IMR-90 (cell line): ENCODE results near the gene EPOP. TPM values are rescaled to one million over a fixed set of nuclear protein-coding genes. Genes with fewer than 3 reads are reported as not detected.

Experiments used
- ATAC-seq: fragments of 200-7000 bp; cut with Tn5 transposase; 2 replicates; pipeline ENCODE4 v1.9.1; 2020; ENCODE audit warnings: low read depth, mild to moderate bottlenecking, moderate library complexity
- BruUV-seq: library from RNA; stranded (reverse); fragments of 400-500 nt; replicated peaks from 2 replicates; lab custom pipeline; 2021; lab: Mats Ljungman, UMichigan
- CTCF ChIA-PET: fragments of 300-600 bp; formaldehyde crosslinking; extraction: SDS; loops from one replicate; lab custom pipeline; 2021; ENCODE audit warnings: antibody characterized with exemption; lab: Yijun Ruan, JAX
- POLR2A ChIA-PET: fragments of 300-600 bp; sonication (Branson Sonifier 250); formaldehyde crosslinking; loops from one replicate; lab custom pipeline; 2022; ENCODE audit warnings: antibody characterized with exemption; ENCODE audit not compliant: unreplicated experiment; lab: Charles Lee
- DNase-seq: peaks from one replicate; pipeline ENCODE4 v3.0.0; 2013
- H2AFZ ChIP-seq: replicated peaks from 2 replicates; pipeline ENCODE3; 2013; ENCODE audit warnings: low read length, mild to moderate bottlenecking; ENCODE audit not compliant: poor library complexity
- H2AK5ac ChIP-seq: 2 replicates; pipeline ENCODE4 v1.6.1; 2013; ENCODE audit warnings: low read depth, low read length, inconsistent platforms
- H2AK9ac ChIP-seq: replicated peaks from 2 replicates; pipeline ENCODE3; 2013; ENCODE audit warnings: mild to moderate bottlenecking, low read depth, low read length, moderate library complexity; ENCODE audit not compliant: poor library complexity
- H2BK120ac ChIP-seq: 2 replicates; pipeline ENCODE4 v1.6.1; 2013; ENCODE audit warnings: low read depth, low read length, inconsistent platforms
- H2BK15ac ChIP-seq: 3 replicates; pipeline ENCODE4 v1.6.1; 2013; ENCODE audit warnings: low read depth, low read length, inconsistent platforms
- H2BK20ac ChIP-seq: 2 replicates; pipeline ENCODE4 v1.6.1; 2013; ENCODE audit warnings: low read depth, mild to moderate bottlenecking, inconsistent platforms, low read length, moderate library complexity
- H2BK5ac ChIP-seq: 2 replicates; pipeline ENCODE4 v1.6.1; 2013; ENCODE audit warnings: mild to moderate bottlenecking, low read depth, low read length, inconsistent platforms; ENCODE audit not compliant: poor library complexity, severe bottlenecking
- H3K14ac ChIP-seq: replicated peaks from 2 replicates; pipeline ENCODE4 v1.6.1; 2013; ENCODE audit warnings: low read depth, low read length, inconsistent platforms
- H3K18ac ChIP-seq: 2 replicates; pipeline ENCODE4 v1.6.1; 2013; ENCODE audit warnings: low read depth, low read length, control low read depth
- H3K23ac ChIP-seq: 2 replicates; pipeline ENCODE4 v1.6.1; 2013; ENCODE audit warnings: low read depth, low read length, inconsistent platforms
- H3K27ac ChIP-seq: 2 replicates; pipeline ENCODE4 v1.5.1; 2013; ENCODE audit warnings: mild to moderate bottlenecking, control low read depth, low read length; ENCODE audit not compliant: insufficient read depth
- H3K27me3 ChIP-seq: 2 replicates; pipeline ENCODE4 v1.6.1; 2013; ENCODE audit warnings: low read length; ENCODE audit not compliant: control insufficient read depth, insufficient read depth
- H3K36me3 ChIP-seq: 2 replicates; pipeline ENCODE4 v1.6.1; 2013; ENCODE audit warnings: low read length, mixed read lengths; ENCODE audit not compliant: control insufficient read depth, insufficient read depth
- H3K4ac ChIP-seq: 2 replicates; pipeline ENCODE4 v1.6.1; 2013; ENCODE audit warnings: low read depth, low read length, inconsistent platforms
- H3K4me1 ChIP-seq: 2 replicates; pipeline ENCODE4 v1.6.1; 2013; ENCODE audit warnings: low read length, mixed read lengths; ENCODE audit not compliant: control insufficient read depth, insufficient read depth
- H3K4me2 ChIP-seq: 2 replicates; pipeline ENCODE4 v1.6.1; 2013; ENCODE audit warnings: low read depth, mild to moderate bottlenecking, control low read depth, low read length, moderate library complexity
- H3K4me3 ChIP-seq: 2 replicates; pipeline ENCODE4 v1.5.1; 2013; ENCODE audit warnings: low read depth, mild to moderate bottlenecking, control low read depth, low read length, moderate library complexity; ENCODE audit not compliant: insufficient read depth
- H3K56ac ChIP-seq: 2 replicates; pipeline ENCODE4 v1.6.1; 2013; ENCODE audit warnings: low read length, inconsistent platforms; ENCODE audit not compliant: insufficient read depth; ENCODE audit errors: extremely low read depth
- H3K79me1 ChIP-seq, 2 experiments: 2 replicates each; pipeline ENCODE4 v1.6.1; 2013; ENCODE audit warnings: low read length in 2 of 2, inconsistent platforms in 1 of 2, low read depth in 1 of 2
- H3K9ac ChIP-seq: 2 replicates; pipeline ENCODE4 v1.6.1; 2013; ENCODE audit warnings: low read depth, low read length, control low read depth
- H3K9me1 ChIP-seq: 2 replicates; pipeline ENCODE4 v1.6.1; 2013; ENCODE audit warnings: low read length, inconsistent platforms; ENCODE audit not compliant: insufficient read depth
- H3K9me3 ChIP-seq: 2 replicates; pipeline ENCODE4 v1.6.1; 2013; ENCODE audit warnings: low read length; ENCODE audit not compliant: control insufficient read depth, insufficient read depth
- H4K20me1 ChIP-seq: 2 replicates; pipeline ENCODE4 v1.6.1; 2013; ENCODE audit warnings: low read length, inconsistent platforms; ENCODE audit not compliant: insufficient read depth
- H4K5ac ChIP-seq: 2 replicates; pipeline ENCODE4 v1.6.1; 2013; ENCODE audit warnings: mild to moderate bottlenecking, low read depth, low read length, control low read depth
- H4K8ac ChIP-seq, 2 experiments: 2 replicates each; pipeline ENCODE4 v1.6.1; 2013; ENCODE audit warnings: low read depth in 2 of 2, low read length in 2 of 2, control low read depth in 1 of 2, inconsistent platforms in 1 of 2
- H4K91ac ChIP-seq: 2 replicates; pipeline ENCODE4 v1.6.1; 2013; ENCODE audit warnings: low read depth, low read length, inconsistent platforms; ENCODE audit not compliant: insufficient read depth
- CHD1 ChIP-seq: IDR thresholded peaks from 2 replicates; pipeline ENCODE4 v1.6.1; 2012; ENCODE audit warnings: low read depth, low read length, improper control_type of control experiment
- MAZ ChIP-seq: IDR thresholded peaks from 2 replicates; pipeline ENCODE4 v1.6.1; 2012; ENCODE audit warnings: low read depth, mild to moderate bottlenecking, low read length, improper control_type of control experiment, moderate library complexity, borderline replicate concordance
- WGBS, 2 experiments: methylation state at CpG; one replicate each; pipeline versions ENCODE4 v1.1.5 to v1.1.7; 2013; ENCODE audit warnings: missing lambda C conversion rate in 2 of 2; ENCODE audit not compliant: insufficient read length in 1 of 2; ENCODE audit errors: extremely low coverage in 2 of 2; 5-methylcytosine and 5-hydroxymethylcytosine counted together
- dilution Hi-C: fragments of 300-500 bp; cut with HindIII; formaldehyde crosslinking; loops from one replicate; pipeline ENCODE4 v1.14.3; 2018; ENCODE audit warnings: low sequenced_read_pairs; ENCODE audit not compliant: unreplicated experiment
- in situ Hi-C: fragments of 300-500 bp; cut with MboI; formaldehyde crosslinking; loops from 3 replicates; pipeline ENCODE4 v1.14.3; 2019; ENCODE audit warnings: low sequenced_read_pairs, inconsistent platforms, mixed read lengths
- intact Hi-C: fragments of 100-400 bp; cut with micrococcal nuclease; formaldehyde crosslinking; loops from 2 replicates; pipeline ENCODE4 v1.10.0; 2022
- polyA plus RNA-seq, 3 experiments: library from polyadenylated mRNA; depleted of rRNA; stranded (reverse); fragments of >200 nt; gene quantifications; 2 replicates each; pipeline ENCODE4 v1.2.3, GENCODE V29; 2012; ENCODE audit warnings: low replicate concordance in 1 of 3
- total RNA-seq: library from RNA; depleted of rRNA; stranded (reverse); fragments of >200 nt; gene quantifications from 2 replicates; pipeline ENCODE4 v1.2.3, GENCODE V29; 2012

The EPOP gene
- total and polyA plus RNA-seq, 2 of the 4 experiments (the other 2 are of a cell fraction) = 0.36 to 0.82 TPM

DNA sequence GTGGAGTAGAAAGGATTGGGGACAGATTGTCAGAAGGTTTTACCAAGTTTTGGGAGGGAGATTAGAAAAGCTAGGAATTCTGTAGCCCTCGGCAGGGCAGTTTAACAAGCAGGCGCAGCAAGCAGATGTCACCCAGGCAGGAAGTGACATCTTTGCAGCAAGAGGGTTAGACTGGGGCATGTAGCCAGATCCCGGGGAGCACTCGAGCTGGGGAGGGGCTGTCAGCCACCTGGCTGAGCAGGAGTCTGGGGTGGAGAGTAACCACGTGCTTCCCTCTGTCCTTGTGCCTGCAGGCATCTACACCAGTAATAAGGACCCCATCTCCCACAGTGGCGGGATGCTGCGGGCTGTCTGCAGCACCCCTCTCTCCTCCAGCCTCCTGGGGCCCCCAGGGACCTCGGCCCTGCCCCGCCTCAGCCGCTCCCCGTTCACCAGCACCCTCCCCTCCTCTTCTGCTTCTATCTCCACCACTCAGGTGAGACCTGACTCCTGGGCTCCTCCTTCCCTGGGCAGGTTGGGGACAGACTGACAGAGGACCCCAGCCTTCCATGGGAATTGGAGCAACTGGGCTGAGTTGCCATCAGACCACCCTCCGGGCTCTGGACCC, 42.5 kb upstream of the EPOP start:
- Histone ChIP-seq H2BK15ac (no peak overlapping the region), H3K36me3 (peaks cover 71% of the 10 kb centered on the region), H3K79me1 (no peaks in the 10 kb centered on the region), H4K5ac (no peak overlapping the region), H2AK5ac (no peak overlapping the region), H4K8ac (no peak overlapping the region), H4K20me1 (no peaks in the 10 kb centered on the region), H3K4ac (no peak overlapping the region), H3K23ac (no peak overlapping the region), H3K9me3 (no peaks in the 10 kb centered on the region), H3K27ac (no peak overlapping the region), H3K4me3 (no peak overlapping the region), H3K14ac (no peak overlapping the region), H2BK5ac (no peak overlapping the region), H3K4me1 (no peaks in the 10 kb centered on the region), H4K91ac (no peak overlapping the region), H3K9ac (no peak overlapping the region), H2BK20ac (no peak overlapping the region), H3K27me3 (no peaks in the 10 kb centered on the region), H2BK120ac (no peak overlapping the region), H3K18ac (no peak overlapping the region), H2AFZ (no peak overlapping the region), H3K56ac (no peak overlapping the region), H2AK9ac (no peak overlapping the region), H3K4me2 (no peak overlapping the region), H3K9me1 (no peaks in the 10 kb centered on the region)
- in situ Hi-C loops = no loop called here
- ATAC-seq (no peak), DNase-seq (no peak)
- dilution Hi-C loops = no loop called here
- TF ChIP-seq MAZ = no peak
- no peak for TF ChIP-seq CHD1
- intact Hi-C loops = no loop called here
- 95% methylated on average over 6 of the region's 12 CpGs; no CpG with 5 or more reads in 1 of the 2 experiments for WGBS, 2 experiments
- BruUV-seq = no TSS peak
- ChIA-PET POLR2A (no interaction called here), CTCF (no interaction called here)
